ENCODE data around the gene CACNA2D3.

The CACNA2D3 gene

DNA sequence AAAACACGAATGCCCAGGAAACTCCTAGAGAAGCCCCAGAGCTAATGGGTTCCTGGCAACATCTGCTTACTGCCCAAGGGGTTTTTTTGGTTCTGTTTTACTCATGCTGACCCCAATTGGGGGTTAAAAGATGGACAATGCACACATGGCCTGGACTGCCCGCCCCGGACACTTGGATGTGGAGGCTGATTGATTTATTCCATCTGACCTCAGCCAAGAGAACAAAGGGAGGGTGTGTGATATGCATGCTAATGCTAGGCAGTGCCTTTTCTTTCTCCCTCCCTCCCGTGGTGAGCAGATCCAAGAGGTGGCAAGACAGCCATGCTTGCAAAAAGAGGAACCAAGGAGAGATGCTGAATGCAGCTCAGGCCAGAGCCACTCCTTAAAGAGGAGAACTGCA is 808.8 kb downstream of the CACNA2D3 start:
- in situ Hi-C loops (cut with HindIII; ENCODE audit: low sequenced_read_pairs) = no loop called here

DNA sequence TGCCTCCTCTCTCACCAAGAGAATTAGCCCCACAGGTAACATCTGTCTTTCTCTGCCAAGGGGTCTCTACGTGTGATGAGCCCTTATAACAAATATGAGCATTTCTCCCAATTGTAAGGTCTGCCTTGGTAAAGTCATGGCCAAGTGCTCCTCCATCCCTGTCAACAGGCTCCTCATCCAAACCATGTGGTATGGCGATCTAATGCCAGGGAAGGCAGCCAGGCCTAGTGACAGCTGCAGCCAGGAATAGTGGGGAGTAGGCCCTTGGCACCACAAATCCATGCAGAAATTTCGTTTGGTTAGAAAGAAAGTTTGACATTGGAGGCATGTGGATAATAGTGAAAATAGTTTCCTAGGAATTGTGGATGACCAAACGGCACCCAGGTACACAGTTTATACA is 810.3 kb downstream of the CACNA2D3 start:
- in situ Hi-C loops (cut with HindIII; ENCODE audit: low sequenced_read_pairs) = no loop called here

DNA sequence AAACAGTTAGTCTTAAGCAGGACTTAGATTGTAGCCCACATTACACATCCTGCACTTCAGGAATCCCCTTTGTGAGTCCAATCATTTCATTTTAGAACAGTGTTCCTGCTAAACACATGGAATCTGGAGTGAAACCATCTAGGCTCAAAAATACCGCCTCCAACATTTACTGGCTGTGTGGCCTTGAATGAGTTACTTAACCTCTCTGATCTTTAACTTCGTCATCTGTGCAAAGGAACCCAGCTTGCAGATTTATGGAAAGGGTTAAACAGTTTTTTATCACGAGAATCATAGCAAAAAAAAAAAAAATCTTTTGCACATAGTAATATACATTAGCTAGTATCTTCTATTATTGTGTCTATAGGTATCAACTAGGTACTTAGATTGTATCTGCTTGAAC is 813.5 kb downstream of the CACNA2D3 start:
- in situ Hi-C loops (cut with HindIII; ENCODE audit: low sequenced_read_pairs) = no loop called here

DNA sequence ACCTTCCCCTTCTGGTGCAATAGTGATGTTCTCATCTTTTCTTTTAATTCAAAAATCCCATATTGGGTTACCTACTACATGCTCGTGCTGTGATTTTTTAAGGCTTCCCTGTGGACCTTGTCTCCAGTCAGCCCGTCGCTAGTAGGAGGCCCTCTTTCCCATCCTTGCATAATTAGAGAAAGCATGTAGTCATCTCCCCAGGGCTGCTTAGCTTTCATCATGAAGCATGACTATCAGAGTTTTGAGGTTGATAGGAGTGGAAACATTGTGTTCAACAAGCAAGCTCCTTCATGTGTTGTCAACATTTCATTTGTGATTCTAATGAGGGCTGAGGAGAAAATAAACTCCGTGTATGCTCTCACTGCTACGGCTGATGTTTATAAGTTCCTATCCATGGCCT is 814.2 kb downstream of the CACNA2D3 start:
- in situ Hi-C loops (cut with HindIII; ENCODE audit: low sequenced_read_pairs) = no loop called here

DNA sequence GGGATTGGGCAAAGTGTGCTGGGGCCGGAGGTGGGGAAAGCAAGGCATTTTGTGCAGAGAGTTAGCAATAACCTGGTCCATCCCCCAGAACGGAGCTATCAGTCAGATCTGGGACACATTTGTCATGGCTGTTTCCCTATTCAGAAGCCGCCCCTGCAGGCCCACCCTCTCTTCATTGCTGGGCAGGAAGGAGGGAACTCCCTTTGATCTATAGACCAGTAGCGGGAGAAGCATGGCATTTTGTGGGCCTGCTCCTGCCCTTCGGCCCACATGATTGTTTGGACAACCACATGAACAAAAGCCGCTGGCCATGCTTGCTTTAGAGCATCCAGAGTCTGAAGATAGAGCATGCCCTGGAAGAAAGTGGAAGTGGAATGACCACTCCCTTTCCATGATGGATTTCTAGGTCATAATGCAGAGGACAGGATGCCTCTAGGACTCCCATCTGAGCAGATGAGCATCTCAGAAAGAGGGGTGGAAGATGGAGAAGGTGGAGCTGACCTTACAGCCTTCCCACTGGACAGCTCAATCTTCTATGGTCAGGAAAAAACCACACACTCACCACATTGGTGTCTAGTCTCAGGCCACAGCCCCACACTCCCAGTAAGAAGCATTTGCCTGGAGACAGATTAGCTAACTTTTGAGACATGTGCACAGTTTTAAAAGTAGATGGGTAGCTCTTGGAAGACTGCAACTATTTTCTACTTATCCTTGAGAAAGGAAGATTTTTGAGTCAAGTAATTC is 817.4 kb downstream of the CACNA2D3 start:
- in situ Hi-C loops (cut with HindIII; ENCODE audit: low sequenced_read_pairs) = no loop called here

DNA sequence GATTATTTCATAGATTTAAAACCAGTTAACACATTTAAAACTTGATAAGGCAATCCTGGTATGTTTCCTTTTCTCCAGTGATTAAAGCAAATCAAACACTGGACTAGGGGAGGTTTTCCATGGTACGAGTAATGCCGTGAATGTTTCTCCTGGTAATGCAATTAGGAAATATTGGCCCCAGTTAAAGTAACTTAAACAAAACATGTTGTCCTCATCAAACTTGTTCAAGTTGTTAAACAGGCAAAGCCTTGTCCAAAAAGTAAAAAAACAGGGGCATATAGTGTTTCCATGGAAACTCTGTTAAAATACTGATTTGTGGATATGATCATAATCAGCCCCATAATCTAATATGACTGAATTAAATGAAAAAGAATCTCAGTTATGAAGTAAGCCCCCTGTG is 818.6 kb downstream of the CACNA2D3 start:
- in situ Hi-C loops (cut with HindIII; ENCODE audit: low sequenced_read_pairs) = no loop called here

DNA sequence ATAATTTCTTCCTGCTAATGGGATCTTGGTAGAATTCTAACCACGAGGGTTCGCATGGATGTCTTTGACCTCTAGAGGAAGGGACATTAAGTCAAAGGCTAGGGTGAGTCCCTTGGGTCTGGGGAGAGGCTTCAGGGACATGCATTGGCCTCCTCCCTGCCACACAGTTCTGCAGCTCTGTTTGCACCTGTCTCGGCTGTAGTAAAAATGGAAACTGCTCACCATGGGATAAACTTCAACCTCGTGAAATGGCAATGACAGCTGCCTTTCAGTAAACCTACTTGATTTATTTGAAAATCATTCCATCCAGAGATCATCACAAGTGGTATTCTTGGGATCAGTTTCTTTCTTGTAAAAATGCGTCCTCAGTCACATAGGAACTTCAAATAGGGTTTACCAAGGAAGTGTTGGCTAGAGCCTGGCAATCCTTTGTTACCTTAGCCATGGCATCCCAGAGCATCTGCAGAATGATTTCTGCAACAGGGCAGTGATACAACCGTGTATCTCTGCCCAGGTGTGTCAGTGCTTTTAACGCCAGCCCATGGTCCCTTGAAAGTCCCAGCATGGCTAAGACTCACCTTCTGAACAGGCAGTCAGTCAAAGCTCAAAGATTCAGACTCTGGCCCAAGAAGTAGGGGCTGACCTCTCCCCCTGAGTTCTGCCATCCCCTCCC is 819.5 kb downstream of the CACNA2D3 start:
- in situ Hi-C loops (cut with HindIII; ENCODE audit: low sequenced_read_pairs) = no loop called here

DNA sequence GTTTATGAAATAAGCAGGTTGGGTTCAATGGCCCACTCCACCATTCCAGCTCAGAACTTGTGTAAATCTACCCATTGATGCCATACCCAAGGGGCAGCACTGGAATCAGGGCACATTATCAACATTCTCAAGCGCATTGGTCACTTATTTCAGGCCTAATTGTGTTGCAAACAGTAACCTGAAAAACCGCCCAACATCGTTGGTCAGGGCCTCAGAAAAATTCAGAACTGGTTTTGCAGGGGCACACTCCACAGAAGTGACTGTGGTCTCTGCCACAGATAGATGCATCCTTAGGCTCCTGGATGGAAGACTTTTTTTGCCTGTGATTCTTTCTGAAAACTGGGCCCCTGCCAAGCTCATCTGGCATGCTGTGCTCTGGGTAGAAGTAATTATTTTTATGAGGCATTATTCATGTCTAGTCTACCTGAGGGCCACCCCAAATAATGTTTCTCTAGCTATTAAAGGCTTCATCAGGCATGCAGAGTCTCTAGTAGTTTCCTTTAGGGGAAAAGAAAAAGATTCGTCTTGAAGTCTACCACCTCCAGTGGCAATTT is 827.2 kb downstream of the CACNA2D3 start:
- in situ Hi-C loops (cut with HindIII; ENCODE audit: low sequenced_read_pairs) = loop anchor here (5.0 kb wide), 1 partner anchor 62 kb away; no protein-coding TSS in a partner anchor

DNA sequence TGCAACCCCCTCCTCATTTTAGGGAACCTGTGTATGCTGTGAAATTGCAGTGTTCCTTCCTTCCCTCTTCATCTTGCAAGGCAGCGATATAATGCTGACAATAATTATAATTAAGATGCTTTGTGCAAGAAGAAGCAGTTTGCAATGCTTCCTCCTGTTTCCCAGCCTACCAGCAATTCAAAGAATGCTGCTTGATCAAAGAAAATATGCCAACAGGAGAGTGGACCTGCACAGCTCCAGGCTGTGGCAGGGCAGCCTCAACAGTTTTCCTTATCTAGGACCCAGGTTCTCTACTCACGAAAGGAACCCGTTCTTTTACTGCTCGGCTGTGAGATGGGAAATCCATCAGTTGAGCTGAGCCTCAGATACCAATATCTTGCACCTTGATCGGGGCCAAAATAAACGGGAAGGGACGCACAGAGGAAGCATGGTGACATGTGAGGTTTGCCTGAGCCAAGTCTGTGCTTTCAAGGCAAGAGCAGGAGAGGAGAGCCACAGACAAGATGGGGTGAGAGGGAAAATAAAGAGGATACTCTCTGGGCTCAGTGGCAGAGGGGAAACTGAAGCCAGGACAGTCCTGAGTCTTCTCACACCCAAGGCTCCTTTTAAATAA is 828.1 kb downstream of the CACNA2D3 start:
- in situ Hi-C loops (cut with HindIII; ENCODE audit: low sequenced_read_pairs) = no loop called here

DNA sequence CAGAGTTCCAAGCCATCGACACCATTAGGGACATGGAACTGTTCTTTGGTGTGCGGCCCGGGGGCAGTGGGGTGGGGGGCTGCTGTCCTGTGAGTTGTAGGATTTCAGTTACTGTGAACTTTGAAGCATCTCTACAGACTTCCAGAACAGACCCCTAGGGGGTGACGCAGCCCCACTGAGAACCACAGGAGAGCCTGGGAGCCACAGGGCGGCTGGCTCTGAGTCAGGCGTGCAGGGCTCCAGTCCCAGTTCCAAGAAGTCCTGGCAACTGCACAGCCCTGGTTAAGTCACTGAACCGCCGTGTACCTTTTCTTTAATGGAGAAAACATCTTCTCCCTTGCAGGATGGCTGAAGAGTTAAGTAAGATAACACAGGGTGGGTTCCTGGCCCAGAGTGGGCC is 829.1 kb downstream of the CACNA2D3 start:
- in situ Hi-C loops (cut with HindIII; ENCODE audit: low sequenced_read_pairs) = no loop called here

DNA sequence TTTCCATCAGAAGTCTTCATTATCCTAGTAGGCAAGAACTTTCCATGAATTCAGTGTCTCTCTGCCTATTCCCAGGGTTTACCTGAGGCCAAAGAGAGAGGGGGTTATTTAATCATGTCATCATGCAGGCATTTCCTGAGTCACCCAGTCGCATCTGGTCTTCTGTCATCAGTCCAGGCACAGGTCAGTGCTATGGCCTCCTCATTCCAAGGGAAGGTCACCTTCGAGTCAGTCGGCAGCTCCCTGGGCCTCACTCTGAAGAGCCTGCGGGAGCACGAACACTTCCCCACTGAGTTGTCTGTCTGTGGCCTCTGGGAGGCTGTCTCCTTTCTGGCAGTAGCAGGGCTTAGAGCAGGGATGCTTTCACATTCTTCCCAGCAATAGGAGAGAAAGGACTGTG is 831.7 kb downstream of the CACNA2D3 start:
- in situ Hi-C loops (cut with HindIII; ENCODE audit: low sequenced_read_pairs) = no loop called here

DNA sequence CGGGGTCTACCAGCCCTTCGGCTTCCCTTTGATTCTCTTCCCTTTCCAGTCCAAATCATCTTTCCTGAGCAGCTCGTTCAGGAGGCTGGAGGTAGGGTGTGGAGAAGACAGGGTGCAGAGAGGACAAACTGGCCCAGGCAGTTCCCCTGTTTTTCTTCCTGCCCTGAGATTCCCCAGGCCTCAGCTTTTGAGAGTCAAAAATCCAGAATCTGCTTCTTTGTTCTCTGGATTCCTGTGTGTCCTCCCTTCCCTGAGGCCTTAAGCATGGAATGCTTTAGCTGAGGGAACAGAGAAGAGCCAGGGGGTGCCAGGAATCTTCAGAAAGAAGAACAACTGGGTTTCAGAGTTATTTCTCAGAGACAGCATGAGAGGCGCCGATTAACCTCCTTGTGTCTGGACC is 832.2 kb downstream of the CACNA2D3 start:
- in situ Hi-C loops (cut with HindIII; ENCODE audit: low sequenced_read_pairs) = no loop called here

DNA sequence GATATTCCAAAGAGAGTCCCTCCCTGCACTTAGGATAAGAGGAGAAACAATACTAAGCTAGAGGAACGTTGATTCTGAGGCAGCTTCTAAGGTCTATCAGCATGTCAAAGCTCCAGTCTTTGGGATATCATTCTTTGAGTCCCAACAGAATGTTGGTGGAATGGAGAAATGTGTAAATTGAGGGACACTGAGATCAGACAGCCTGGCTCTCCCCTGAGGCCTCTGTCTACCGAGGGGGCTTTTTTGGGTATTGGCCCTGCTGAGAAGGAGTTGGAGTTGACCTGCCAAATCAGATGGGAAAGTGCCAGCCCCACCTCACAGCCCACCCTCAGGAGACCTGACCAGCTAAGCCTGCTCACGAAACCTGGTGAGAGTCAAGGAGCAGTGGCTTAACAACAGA is 833.1 kb downstream of the CACNA2D3 start:
- in situ Hi-C loops (cut with HindIII; ENCODE audit: low sequenced_read_pairs) = no loop called here

DNA sequence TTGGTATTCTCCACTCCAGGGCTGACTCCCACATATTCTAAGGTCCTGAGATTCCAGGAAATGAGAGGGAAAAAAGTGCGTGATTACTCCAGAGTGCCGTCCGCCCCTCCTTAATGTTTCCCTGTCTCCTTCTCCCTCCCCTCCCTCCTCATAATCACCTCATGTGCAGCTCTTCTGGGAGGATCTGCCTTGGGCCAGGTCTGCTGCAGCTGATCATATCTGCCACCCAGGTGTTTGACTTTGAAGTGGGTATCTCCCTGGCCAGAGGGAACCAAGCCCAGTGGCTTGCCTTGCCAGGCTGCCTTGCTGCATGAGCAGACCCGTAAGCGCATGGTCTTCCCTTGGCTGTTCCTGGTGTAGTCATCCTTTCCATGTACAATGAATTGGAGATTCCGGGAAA is 833.6 kb downstream of the CACNA2D3 start:
- in situ Hi-C loops (cut with HindIII; ENCODE audit: low sequenced_read_pairs) = no loop called here

DNA sequence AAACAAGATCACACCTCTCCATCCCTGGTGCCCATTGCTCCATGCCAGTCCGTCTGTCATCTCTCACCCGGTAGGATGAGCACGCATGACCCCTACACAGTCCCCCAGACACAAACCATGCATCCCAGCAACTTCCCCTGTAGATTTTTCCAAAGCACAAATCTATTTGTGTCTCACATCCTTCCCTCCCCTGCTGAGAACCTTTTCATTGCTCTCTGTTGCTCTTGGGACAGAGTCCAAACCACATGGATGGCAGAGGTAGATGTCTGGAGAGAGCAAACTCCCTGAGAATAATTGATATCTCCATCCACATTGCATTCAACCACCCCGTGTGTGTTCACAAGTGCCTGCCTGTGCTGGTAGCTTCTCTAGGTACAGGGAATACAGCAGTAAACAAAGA is 835.4 kb downstream of the CACNA2D3 start:
- in situ Hi-C loops (cut with HindIII; ENCODE audit: low sequenced_read_pairs) = no loop called here

DNA sequence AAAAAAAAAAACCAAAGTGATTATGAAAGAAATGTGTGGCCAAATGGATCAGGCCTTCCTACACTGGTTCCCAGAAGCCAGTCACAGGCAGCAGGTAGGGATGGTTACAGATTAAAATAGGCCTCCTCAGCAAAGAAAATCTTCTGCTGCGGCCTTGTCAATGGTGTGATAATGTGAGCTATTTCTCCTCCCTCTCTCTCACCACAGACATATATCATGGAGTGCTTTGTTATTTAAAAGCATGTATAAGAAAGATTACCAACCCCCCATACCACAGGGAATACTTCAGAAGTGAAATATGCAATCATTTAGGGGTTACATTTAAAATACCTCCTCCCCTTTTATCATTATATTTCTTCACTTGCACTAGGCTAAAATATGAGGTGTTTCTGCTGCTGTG is 837.7 kb downstream of the CACNA2D3 start:
- in situ Hi-C loops (cut with HindIII; ENCODE audit: low sequenced_read_pairs) = no loop called here

DNA sequence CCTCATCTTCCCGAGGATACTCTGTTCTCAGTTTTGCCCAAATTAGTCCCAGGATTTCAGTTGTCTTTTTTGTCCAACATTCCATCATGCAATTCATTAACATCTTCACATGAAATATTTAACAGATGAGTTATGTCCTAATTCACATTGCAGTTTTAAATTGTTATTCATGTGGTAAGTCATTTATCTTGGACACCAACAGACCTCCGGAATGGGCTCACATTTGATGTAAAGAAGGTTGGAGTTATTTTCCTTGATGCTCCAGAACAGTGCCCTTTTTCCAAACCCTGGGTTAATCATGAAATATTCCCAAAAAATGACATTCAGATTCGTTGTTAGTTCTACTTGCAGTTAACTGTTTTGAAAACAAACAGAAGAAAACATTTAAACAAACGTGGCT is 838.3 kb downstream of the CACNA2D3 start:
- in situ Hi-C loops (cut with HindIII; ENCODE audit: low sequenced_read_pairs) = no loop called here

DNA sequence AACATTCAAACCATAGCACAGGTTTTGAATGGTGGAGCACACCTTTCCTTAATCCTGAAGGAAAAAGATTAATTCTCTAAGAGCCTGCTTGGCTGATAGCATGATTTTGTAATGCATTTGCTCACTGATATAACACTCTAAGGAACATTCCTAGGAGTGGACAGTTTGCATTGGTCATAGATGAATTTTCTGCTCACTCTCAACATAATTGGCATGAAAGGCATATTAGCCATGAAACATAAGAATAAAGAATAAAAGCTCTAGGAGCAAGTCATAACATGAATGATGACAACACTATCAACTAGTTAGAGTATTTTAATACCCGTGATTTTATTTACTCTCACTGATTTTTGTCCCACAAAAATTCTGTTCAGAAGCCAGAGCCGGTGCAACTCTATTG is 839.8 kb downstream of the CACNA2D3 start:
- in situ Hi-C loops (cut with HindIII; ENCODE audit: low sequenced_read_pairs) = no loop called here

DNA sequence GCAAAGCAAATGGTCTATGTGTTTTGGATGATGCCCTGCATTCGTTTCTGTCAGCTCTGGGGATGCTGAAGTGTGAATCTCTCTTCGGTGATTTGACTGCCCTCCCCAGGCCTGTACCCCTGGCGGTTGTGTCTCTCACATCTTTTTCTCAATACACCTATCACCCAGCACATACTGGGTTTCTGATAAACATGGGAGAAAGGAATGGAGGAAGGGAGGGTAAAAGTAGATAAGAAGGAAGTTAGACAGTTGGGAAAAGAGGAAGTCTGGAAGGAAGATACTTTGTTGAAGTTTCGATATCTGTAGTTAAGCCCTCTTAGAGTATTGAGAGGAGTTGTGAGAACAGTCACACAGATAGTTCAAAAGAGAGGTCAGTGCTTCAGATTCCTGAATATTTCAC is 841.3 kb downstream of the CACNA2D3 start:
- in situ Hi-C loops (cut with HindIII; ENCODE audit: low sequenced_read_pairs) = no loop called here

DNA sequence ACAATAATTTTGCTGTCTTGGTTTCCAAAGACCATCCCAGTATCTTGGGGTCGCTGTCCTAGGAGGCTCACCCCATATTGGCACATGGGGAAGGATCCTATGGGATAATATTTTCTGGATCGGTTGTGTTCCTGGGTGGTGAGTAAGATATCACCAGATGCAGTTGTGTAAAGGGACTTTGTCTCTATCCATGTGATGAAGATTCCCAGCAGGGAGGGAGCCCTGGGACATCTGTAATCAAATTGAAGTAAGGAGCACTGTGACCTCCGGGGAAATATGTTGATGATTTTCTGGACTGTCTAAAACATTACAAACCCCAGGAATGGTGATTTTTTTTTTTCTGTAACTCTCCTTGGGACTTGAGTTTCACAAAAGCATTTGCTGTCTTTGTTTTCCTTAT is 841.7 kb downstream of the CACNA2D3 start:
- in situ Hi-C loops (cut with HindIII; ENCODE audit: low sequenced_read_pairs) = no loop called here

DNA sequence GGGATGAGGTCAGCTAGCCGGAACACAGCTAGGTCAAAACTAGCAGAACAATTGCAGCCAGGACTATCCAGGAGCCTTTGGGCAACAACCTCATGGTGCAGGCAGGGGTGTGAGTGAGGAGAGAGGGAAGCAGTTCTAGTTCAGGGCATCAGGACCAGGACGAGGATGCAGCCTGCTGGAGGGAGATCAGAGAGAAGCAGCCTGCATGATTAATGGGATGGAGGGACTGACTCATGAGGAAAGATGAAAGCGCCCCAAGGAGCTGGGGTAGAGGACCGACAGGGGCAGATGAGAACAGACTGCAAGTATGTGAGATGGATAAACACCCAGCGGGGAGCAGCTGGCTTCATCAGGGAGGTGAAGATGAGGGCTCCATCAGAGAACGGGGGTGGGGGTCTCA is 843.4 kb downstream of the CACNA2D3 start:
- in situ Hi-C loops (cut with HindIII; ENCODE audit: low sequenced_read_pairs) = no loop called here

DNA sequence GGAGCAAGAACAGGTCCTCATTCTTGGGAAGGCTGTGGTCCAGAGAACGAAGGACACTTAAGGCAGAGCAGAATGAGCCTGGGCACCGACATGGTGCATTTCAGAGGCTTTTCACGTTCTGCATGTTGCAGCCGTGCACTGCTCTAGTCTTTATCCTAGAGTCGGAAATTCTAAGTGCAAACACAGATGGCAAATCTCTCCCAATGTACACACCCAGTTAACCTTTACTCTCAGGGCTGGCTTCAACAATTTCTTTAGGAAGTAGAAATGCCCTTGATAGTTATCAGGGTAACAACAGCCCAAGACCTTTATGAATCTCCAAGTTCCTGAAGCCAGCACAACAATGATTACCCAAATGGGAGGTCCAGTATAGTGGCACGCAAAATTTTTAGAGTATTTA is 844.6 kb downstream of the CACNA2D3 start:
- in situ Hi-C loops (cut with HindIII; ENCODE audit: low sequenced_read_pairs) = no loop called here

Measured in endothelial cell of hepatic sinusoid (primary cell).